H54 (cell line): ENCODE data around the gene IGSF9.

ENCODE experiments used
- DNase-seq: peaks from one replicate; pipeline ENCODE4 v3.0.0; 2011; ENCODE audit warnings: low spot score, mixed read lengths; ENCODE audit not compliant: insufficient read length
- FAIRE-seq: peaks from 3 replicates; lab custom pipeline; 2011; peaks lifted over from hg19 to GRCh38; lab: Jason Lieb, UNC
- POLR2A ChIP-seq: IDR thresholded peaks from 2 replicates; pipeline ENCODE4 v1.6.1; 2011; ENCODE audit warnings: low read depth, mild to moderate bottlenecking, low read length

The IGSF9 gene

GRCh38 chr1:159945483-159946241 lies at the start of gene IGSF9:
TSS of gene IGSF9 (minus strand) at chr1:159945613. CDS start at chr1:159943454, 2,159 bp downstream.
- TF ChIP-seq POLR2A = no peak
- DNase-seq = no peak
- no peak for FAIRE-seq

GRCh38 chr1:159994896-159995295 lies 49.5 kb upstream of the IGSF9 start:
- FAIRE-seq (no peak), DNase-seq (no peak)
- no peak for TF ChIP-seq POLR2A

GRCh38 chr1:159993911-159994310 lies 48.5 kb upstream of the IGSF9 start:
- no peak for FAIRE-seq
- no peak for TF ChIP-seq POLR2A
- DNase-seq = no peak

GRCh38 chr1:159992161-159992560 lies 46.7 kb upstream of the IGSF9 start:
- no peak for FAIRE-seq
- no peak for DNase-seq
- no peak for TF ChIP-seq POLR2A

GRCh38 chr1:159991513-159991912 lies 46.1 kb upstream of the IGSF9 start:
- no peak for TF ChIP-seq POLR2A
- DNase-seq (no peak), FAIRE-seq (no peak)

- FAIRE-seq = no peak
- TF ChIP-seq POLR2A = no peak
- no peak for DNase-seq
Measured at GRCh38 chr1:159990005-159990404, 44.6 kb upstream of the IGSF9 start.

GRCh38 chr1:159989581-159989980 lies 44.2 kb upstream of the IGSF9 start:
- no peak for TF ChIP-seq POLR2A
- DNase-seq (no peak), FAIRE-seq (no peak)

GRCh38 chr1:159988006-159988405 lies 42.6 kb upstream of the IGSF9 start:
- TF ChIP-seq POLR2A = no peak
- no peak for FAIRE-seq
- DNase-seq = no peak

GRCh38 chr1:159987186-159987585 lies 41.8 kb upstream of the IGSF9 start:
- DNase-seq (no peak), FAIRE-seq (no peak)
- no peak for TF ChIP-seq POLR2A

- FAIRE-seq (no peak), DNase-seq (no peak)
- no peak for TF ChIP-seq POLR2A
Measured at GRCh38 chr1:159986531-159986930, 41.1 kb upstream of the IGSF9 start.

GRCh38 chr1:159986093-159986492 lies 40.7 kb upstream of the IGSF9 start:
- no peak for TF ChIP-seq POLR2A
- FAIRE-seq (no peak), DNase-seq (no peak)

- no peak for FAIRE-seq
- no peak for TF ChIP-seq POLR2A
- no peak for DNase-seq
Measured at GRCh38 chr1:159985473-159985872, 40.1 kb upstream of the IGSF9 start.

GRCh38 chr1:159983681-159984080 lies 38.3 kb upstream of the IGSF9 start:
- TF ChIP-seq POLR2A = no peak
- no peak for FAIRE-seq

GRCh38 chr1:159982280-159982679 lies 36.9 kb upstream of the IGSF9 start:
- DNase-seq = no peak
- FAIRE-seq = no peak
- TF ChIP-seq POLR2A = no peak

More at GRCh38 chr1:159983681-159984080, 38.3 kb upstream of the IGSF9 start:
- DNase-seq = no peak

- no peak for TF ChIP-seq POLR2A
- DNase-seq (no peak), FAIRE-seq (no peak)
Measured at GRCh38 chr1:159981351-159982055, 36.1 kb upstream of the IGSF9 start.

- no peak for DNase-seq
- FAIRE-seq = no peak
- TF ChIP-seq POLR2A = no peak
Measured at GRCh38 chr1:159980786-159981185, 35.4 kb upstream of the IGSF9 start.
